HCT116 (cell line): ENCODE data around the gene A2M. TPM values are rescaled to one million over a fixed set of nuclear protein-coding genes. Genes with fewer than 3 reads are reported as not detected.

Source experiments
- ATAC-seq: fragments of 200-7000 bp; cut with Tn5 transposase; 2 replicates; pipeline ENCODE4 v1.9.1; 2020; ENCODE audit warnings: mild to moderate bottlenecking, moderate library complexity
- BruUV-seq: library from RNA; stranded (reverse); fragments of 400-500 nt; replicated peaks from 2 replicates; lab custom pipeline; 2021; lab: Mats Ljungman, UMichigan
- CTCF ChIA-PET: fragments of 300-600 bp; sonication (Branson Sonifier 250); formaldehyde crosslinking; loops from one replicate; lab custom pipeline; 2021; ENCODE audit warnings: antibody characterized with exemption; lab: Charles Lee
- POLR2A ChIA-PET: fragments of 300-600, 350-600 bp; sonication (Branson Sonifier 250); formaldehyde crosslinking; loops from one replicate; lab custom pipeline; 2021; ENCODE audit warnings: antibody characterized with exemption; lab: Charles Lee
- RAD21 ChIA-PET, 2 experiments: fragments of 300-600 bp; sonication (Branson Sonifier 250); formaldehyde crosslinking; loops; one replicate each; lab custom pipeline; 2023; ENCODE audit warnings: low total read pairs in 2 of 2; ENCODE audit not compliant: uncharacterized antibody in 2 of 2, unreplicated experiment in 2 of 2, low non-redundant PET in 1 of 2; lab: Charles Lee
- DNase-seq: peaks from one replicate; pipeline ENCODE4 v3.0.0-alpha.2; 2010; ENCODE audit warnings: low read depth, low spot score
- H2AFZ ChIP-seq: fragments of 200-600 bp; shearing (Covaris generic), sonication (generic); 2 replicates; pipeline ENCODE4 v1.6.1; 2017; ENCODE audit warnings: low read depth, mixed run types, mixed read lengths, antibody characterized with exemption, low read length; ENCODE audit not compliant: poor library complexity, severe bottlenecking
- H3K27ac ChIP-seq: 2 replicates; pipeline ENCODE4 v1.5.1; 2012; ENCODE audit warnings: low read depth, low read length
- H3K27me3 ChIP-seq: fragments of 200-600 bp; sonication (generic); 2 replicates; pipeline ENCODE4 v1.6.1; 2016; ENCODE audit warnings: mixed run types, low read length, mixed read lengths; ENCODE audit not compliant: insufficient read depth
- H3K36me3 ChIP-seq, 2 experiments: fragments of 200-500 bp in 1 of 2; fragments of 200-600 bp in 1 of 2; sonication (Bioruptor generic) in 1 of 2; sonication (generic) in 1 of 2; 2 replicates each; pipeline versions ENCODE4 v1.5.1 to v1.6.1; 2014 to 2016; ENCODE audit warnings: low read length in 2 of 2, inconsistent platforms in 1 of 2, mixed read lengths in 1 of 2, mixed run types in 1 of 2; ENCODE audit not compliant: insufficient read depth in 2 of 2, control insufficient read depth in 1 of 2
- H3K4me1 ChIP-seq, 2 experiments: fragments of 200-600 bp in 1 of 2; sonication (generic) in 1 of 2; 2 replicates each; pipeline versions ENCODE4 v1.5.1 to v1.6.1; 2012 to 2017; ENCODE audit warnings: low read length in 2 of 2, inconsistent platforms in 1 of 2, mild to moderate bottlenecking in 1 of 2, mixed read lengths in 1 of 2, mixed run types in 1 of 2, moderate library complexity in 1 of 2; ENCODE audit not compliant: insufficient read depth in 2 of 2, control insufficient read depth in 1 of 2
- H3K4me2 ChIP-seq: fragments of 200-600 bp; sonication (generic); 2 replicates; pipeline ENCODE4 v1.6.1; 2017; ENCODE audit warnings: mixed run types, low read length, mixed read lengths
- H3K4me3 ChIP-seq, 2 experiments: fragments of 200-600 bp in 1 of 2; sonication (generic) in 1 of 2; replicated peaks in 1 of 2; 2 replicates each; pipeline ENCODE4 v1.5.1; 2011 to 2016; ENCODE audit warnings: low read length in 2 of 2, control low read depth in 1 of 2, low read depth in 1 of 2, mild to moderate bottlenecking in 1 of 2, mixed read lengths in 1 of 2, mixed run types in 1 of 2
- H3K79me2 ChIP-seq: fragments of 200-600 bp; sonication (generic); 2 replicates; pipeline ENCODE4 v1.6.1; 2017; ENCODE audit warnings: mild to moderate bottlenecking, mixed run types, low read length, moderate library complexity, mixed read lengths; ENCODE audit not compliant: insufficient read depth
- H3K9ac ChIP-seq: fragments of 200-600 bp; sonication (generic); 2 replicates; pipeline ENCODE4 v1.6.1; 2016; ENCODE audit warnings: low read length, mixed read lengths
- H3K9me2 ChIP-seq: fragments of 200-600 bp; sonication (generic), shearing (Covaris generic); 2 replicates; pipeline ENCODE4 v1.6.1; 2017; ENCODE audit warnings: mixed run types, mild to moderate bottlenecking, moderate library complexity; ENCODE audit not compliant: insufficient read depth
- H3K9me3 ChIP-seq, 2 experiments: fragments of 200-500 bp in 1 of 2; fragments of 200-600 bp in 1 of 2; sonication (Bioruptor generic) in 1 of 2; sonication (generic) in 1 of 2; 2 replicates each; pipeline ENCODE4 v1.6.1; 2014 to 2017; ENCODE audit warnings: low read length in 2 of 2, mixed read lengths in 2 of 2, inconsistent platforms in 1 of 2, low read depth in 1 of 2, mild to moderate bottlenecking in 1 of 2, mixed run types in 1 of 2, moderate library complexity in 1 of 2; ENCODE audit not compliant: control insufficient read depth in 1 of 2, insufficient read depth in 1 of 2
- H4K20me1 ChIP-seq: fragments of 200-600 bp; sonication (generic), shearing (Covaris generic); 2 replicates; pipeline ENCODE4 v1.6.1; 2017; ENCODE audit warnings: mixed run types, mild to moderate bottlenecking, moderate library complexity; ENCODE audit not compliant: insufficient read depth
- CBX3 ChIP-seq: IDR thresholded peaks from 2 replicates; pipeline ENCODE4 v1.6.1; 2012; ENCODE audit warnings: low read depth
- CTCF ChIP-seq, 3 experiments: fragments of 200-600 bp in 1 of 3; sonication (generic) in 1 of 3; IDR thresholded peaks in 2 of 3; conservative IDR thresholded peaks in 1 of 3; 2 replicates each; pipeline ENCODE4 v1.5.1; 2012 to 2017; ENCODE audit warnings: low read depth in 2 of 3, low read length in 2 of 3, antibody characterized with exemption in 1 of 3, borderline replicate concordance in 1 of 3, control low read depth in 1 of 3, mild to moderate bottlenecking in 1 of 3, mixed read lengths in 1 of 3, mixed run types in 1 of 3, moderate library complexity in 1 of 3; ENCODE audit not compliant: insufficient read depth in 1 of 3
- EGR1 ChIP-seq: IDR thresholded peaks from 2 replicates; pipeline ENCODE4 v1.6.1; 2012; ENCODE audit warnings: low read depth
- EZH2 ChIP-seq: fragments of 200-600 bp; sonication (generic); IDR thresholded peaks from 2 replicates; pipeline ENCODE4 v1.6.1; 2017; ENCODE audit warnings: antibody characterized with exemption, mixed run types
- EZH2phosphoT487 ChIP-seq: fragments of 200-600 bp; IDR thresholded peaks from 2 replicates; pipeline ENCODE4 v1.6.1; 2018; ENCODE audit warnings: antibody characterized with exemption, borderline replicate concordance
- MAX ChIP-seq: IDR thresholded peaks from 2 replicates; pipeline ENCODE4 v1.6.1; 2012
- POLR2A ChIP-seq: IDR thresholded peaks from 2 replicates; pipeline ENCODE4 v1.7.0; 2011; ENCODE audit warnings: borderline replicate concordance; ENCODE audit not compliant: insufficient read depth, insufficient read length; ENCODE audit errors: extremely low read depth
- SRF ChIP-seq: IDR thresholded peaks from 2 replicates; pipeline ENCODE4 v1.6.1; 2012; ENCODE audit warnings: low read depth
- TCF7L2 ChIP-seq: IDR thresholded peaks from 2 replicates; pipeline ENCODE4 v1.7.0; 2011; ENCODE audit warnings: borderline replicate concordance, inconsistent platforms; ENCODE audit not compliant: insufficient read depth, insufficient read length; ENCODE audit errors: extremely low read depth
- ZBTB33 ChIP-seq: IDR thresholded peaks from 2 replicates; pipeline ENCODE4 v1.6.1; 2011; ENCODE audit warnings: mild to moderate bottlenecking, low read length, moderate library complexity; ENCODE audit not compliant: insufficient replicate concordance; ENCODE audit errors: extremely low read depth
- ZNF274 ChIP-seq: fragments of 200-500 bp; sonication (Bioruptor generic); IDR thresholded peaks from 2 replicates; pipeline ENCODE4 v1.6.1; 2014; ENCODE audit warnings: mild to moderate bottlenecking, low read depth, low read length, inconsistent platforms
- intact Hi-C: fragments of 100-400 bp; cut with micrococcal nuclease; formaldehyde crosslinking; loops from 2 replicates; pipeline ENCODE4 v1.10.0; 2022
- total RNA-seq: library from RNA; stranded (reverse); gene quantifications from one replicate; pipeline ENCODE4 v1.2.1, GENCODE V29; 2021; ENCODE audit not compliant: unreplicated experiment

The A2M gene
- total RNA-seq, 1 experiment from 2014 or later: 3.0 TPM

GRCh38 chr12:9163392-9163791 is 47.7 kb upstream of the A2M start:
- RAD21 ChIA-PET: no interaction called here
- ATAC-seq: no peak
- Histone ChIP-seq H3K9ac (no peak overlapping the region), H2AFZ (no peak overlapping the region), H3K27ac (no peak overlapping the region), H3K36me3 (no peaks in the 10 kb centered on the region), H4K20me1 (no peaks in the 10 kb centered on the region), H3K79me2 (no peaks in the 10 kb centered on the region), H3K4me2 (no peak overlapping the region), H3K9me2 (no peaks in the 10 kb centered on the region), H3K27me3 (peaks cover 80% of the 10 kb centered on the region), H3K4me1 (no peaks in the 10 kb centered on the region), H3K9me3 (no peaks in the 10 kb centered on the region), H3K4me3 (no peak overlapping the region)
- BruUV-seq: no TSS peak
- CTCF ChIA-PET: no interaction called here
- POLR2A ChIA-PET: no interaction called here
- no peak for DNase-seq
- TF ChIP-seq ZBTB33 (no peak), TCF7L2 (no peak), EZH2phosphoT487 (no peak), POLR2A (no peak), EGR1 (no peak), ZNF274 (no peak), CBX3 (no peak), SRF (no peak), CTCF (IDR thresholded peaks at IDR 0.05 in 2 of 3, conservative IDR thresholded peaks at IDR 0.05 in 1 of 3; ENCODE audit: borderline replicate concordance in 1 of 3, insufficient read depth in 1 of 3, low read depth in 2 of 3, low read length in 2 of 3) (no peak), EZH2 (no peak), MAX (no peak)
- intact Hi-C loops: no loop called here
